Prostate gland (tissue), 2 donors: Measurements from ENCODE around the gene MAP2K3.

Source experiments
- CTCF ChIP-seq, 4 experiments: fragments of 200-600 bp in 2 of 4; fragments of 450-650 bp in 2 of 4; sonication (generic) in 2 of 4; IDR thresholded peaks; 1 replicate in 3 of 4; 2 replicates in 1 of 4; pipeline ENCODE4 v1.5.1; 2016 to 2019; ENCODE audit warnings: antibody characterized with exemption in 4 of 4, mild to moderate bottlenecking in 2 of 4, moderate library complexity in 2 of 4
- POLR2AphosphoS5 ChIP-seq: sonication (generic); formaldehyde crosslinking; IDR thresholded peaks from one replicate; pipeline ENCODE4 v1.6.1; 2017; ENCODE audit warnings: antibody characterized with exemption

GRCh38 chr17:21250854-21251253 lies 33.7 kb upstream of the MAP2K3 start:
- no peak for TF ChIP-seq CTCF (IDR thresholded peaks at IDR 0.05)
- no peak for TF ChIP-seq POLR2AphosphoS5
